Erythroblast (primary cell): ENCODE measurements around the gene DCBLD1.

ENCODE experiments used
- GATA1 ChIP-seq: IDR thresholded peaks from 2 replicates; pipeline ENCODE4 v1.6.1; 2011; ENCODE audit warnings: low read depth, mild to moderate bottlenecking, control low read depth, low read length, moderate library complexity
- POLR2A ChIP-seq: IDR thresholded peaks from 2 replicates; pipeline ENCODE4 v1.6.1; 2011; ENCODE audit warnings: mild to moderate bottlenecking, low read length

DNA sequence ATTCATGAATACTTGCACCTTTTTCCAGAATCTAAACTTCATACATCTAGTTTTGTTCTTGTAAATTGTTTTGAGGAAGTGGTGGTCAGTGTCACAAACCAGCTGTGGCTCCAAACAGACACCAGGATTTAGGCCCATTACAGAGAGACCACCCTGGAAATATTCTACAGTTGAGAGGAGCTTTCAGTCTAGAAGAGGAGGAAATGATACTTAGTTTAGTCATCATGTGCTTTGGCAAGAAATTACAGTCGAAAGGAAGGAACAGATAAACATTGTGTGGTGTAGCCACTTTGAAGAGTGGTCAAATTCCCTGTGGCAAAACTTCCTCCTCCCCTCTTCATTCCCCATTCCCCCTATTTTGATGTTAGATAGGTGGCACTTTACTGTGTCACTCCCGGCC, 15.7 kb downstream of the DCBLD1 start:
- TF ChIP-seq POLR2A = no peak
- no peak for TF ChIP-seq GATA1
